ENCODE data around the gene CA6.
"Not testable (repeated sequence)": the region's sequence is repeated elsewhere in the genome, so short reads cannot be mapped to it uniquely, and the experiment has no call there.

CA6 gene

DNA sequence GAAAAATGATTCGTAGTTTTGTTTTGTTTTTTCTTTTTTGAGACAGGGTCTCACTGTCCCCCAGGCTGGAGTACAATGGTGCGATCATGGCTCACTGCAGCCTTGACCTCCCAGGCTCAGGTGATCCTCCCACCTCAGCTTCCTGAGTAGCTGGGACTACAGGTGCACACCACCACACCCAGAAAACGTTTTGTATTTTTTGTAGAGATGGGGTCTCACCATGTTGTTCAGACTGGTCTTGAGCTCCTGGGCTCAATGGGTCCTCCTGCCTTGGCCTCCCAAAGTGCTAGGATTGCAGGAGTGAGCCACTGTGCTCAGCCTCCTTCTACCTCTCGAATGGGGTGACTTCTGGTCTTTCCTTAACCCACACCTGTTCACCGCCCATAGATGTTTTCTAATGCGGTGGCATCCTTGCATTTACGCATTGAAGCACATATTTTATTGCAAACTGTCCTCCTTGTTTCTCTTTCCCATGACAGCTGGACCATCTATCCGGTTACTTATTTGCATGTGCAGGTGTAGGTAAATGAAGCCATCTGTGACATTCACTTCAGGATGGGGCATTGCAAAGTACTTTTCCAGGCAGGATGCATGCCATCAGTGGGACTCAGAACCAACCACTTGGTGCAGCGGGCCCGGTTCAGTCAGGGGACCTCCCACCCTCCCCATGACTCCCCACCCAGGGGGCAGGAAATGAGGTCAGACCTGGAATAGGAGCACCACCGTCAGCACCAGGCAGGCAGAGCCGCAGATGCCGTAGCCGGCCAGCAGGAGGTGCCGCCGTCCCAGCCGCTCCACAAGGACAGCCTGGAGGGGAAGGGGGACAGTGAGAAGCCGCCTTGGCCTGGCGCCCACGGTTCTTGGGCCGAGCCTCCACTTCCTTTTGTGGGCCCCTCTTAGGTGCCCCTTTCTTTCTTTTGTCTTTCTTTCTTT is 64.0 kb downstream of the CA6 start:
- peak; percentile 62 for DNase-seq

DNA sequence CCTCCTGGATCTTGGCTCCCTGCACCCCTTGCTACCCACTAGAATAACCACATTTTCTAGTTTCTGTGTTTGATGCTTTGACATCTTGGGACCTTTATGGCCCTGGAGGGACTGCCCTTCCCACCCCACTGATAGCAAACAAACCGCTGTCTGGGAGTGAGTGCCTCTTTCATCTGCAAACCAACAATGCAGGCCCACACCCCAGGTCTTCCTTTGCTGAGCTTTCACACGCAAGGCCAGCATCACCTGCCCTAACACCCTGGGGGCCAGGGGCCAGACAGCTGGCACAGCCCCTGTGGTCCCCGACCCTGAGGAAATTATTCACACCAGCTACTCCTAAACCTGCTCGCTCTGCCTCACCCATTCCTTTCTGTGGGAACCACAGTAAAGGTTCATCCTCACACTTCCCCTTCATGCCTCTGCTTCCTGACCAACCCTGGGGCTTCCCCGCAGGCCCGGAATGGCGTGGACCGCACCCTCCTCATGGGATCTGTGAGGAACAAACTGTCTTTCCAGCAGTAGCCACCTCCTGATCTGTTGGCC is 65.2 kb downstream of the CA6 start:
- DNase-seq, result no peak

DNA sequence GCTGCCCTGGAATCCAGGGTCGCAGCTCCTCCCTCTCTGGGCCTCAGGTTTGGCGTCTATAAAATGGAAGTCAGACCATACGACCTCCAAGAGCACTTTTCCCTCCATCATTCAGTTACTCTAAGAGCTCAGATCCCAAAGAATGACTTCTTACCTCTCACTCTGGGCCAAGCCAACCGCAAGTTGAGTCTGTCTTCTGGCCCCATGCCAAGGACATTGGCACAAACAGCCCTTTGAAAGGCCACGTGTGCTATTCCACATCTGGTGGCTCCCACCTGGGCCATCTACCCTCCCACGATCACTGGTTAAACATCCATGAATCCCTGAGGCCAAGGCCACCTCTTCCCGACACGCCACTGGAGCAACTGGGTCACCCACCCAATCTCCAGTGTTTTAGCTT is 68.2 kb downstream of the CA6 start:
- DNase-seq, result no peak

- no peak for DNase-seq
These were observed 69.1 kb downstream of the CA6 start for GRCh38 chr1:9014475-9015375.

GRCh38 chr1:9016455-9016854 is 70.8 kb downstream of the CA6 start:
- DNase-seq, result no peak

- DNase-seq, result no peak
These were observed 72.7 kb downstream of the CA6 start for GRCh38 chr1:9018333-9018732.

GRCh38 chr1:9019896-9020295 is 74.2 kb downstream of the CA6 start:
- DNase-seq, result no peak

GRCh38 chr1:9020305-9020704 is 74.6 kb downstream of the CA6 start:
- DNase-seq, result no peak

DNA sequence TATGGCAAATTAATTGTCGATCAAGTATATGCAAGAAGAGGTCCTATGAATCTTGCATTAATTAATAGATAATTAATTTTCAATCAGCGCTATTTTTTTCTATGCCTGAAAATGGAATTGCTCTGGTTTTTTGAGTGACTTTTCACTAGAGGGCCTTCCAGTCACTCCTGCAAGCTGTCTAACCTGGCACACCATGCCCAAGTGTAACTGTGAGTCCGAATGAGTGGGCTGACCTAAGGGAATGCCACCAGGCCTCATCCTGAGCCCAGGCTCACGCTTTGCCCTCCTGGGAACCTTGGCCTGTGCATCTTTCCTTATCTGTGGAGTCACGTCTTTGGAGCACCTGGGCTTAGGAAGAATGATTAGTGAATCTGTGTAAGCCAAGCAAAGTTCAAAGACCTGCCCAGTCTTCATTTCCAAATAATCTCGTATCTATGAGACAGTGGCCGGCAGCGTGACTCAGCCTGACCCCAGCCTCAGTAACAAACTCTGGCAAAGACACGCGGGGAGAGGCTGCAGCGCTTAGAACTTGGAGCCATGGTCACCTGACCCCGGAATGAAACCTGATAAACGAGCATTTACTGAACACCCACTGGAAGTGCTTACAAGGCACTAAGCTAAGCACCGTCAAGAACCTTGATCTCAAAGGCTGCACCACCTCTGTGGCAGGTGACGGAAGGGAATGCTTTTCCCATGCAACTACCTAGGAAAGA is 76.5 kb downstream of the CA6 start:
- not testable (repeated sequence) for DNase-seq

DNA sequence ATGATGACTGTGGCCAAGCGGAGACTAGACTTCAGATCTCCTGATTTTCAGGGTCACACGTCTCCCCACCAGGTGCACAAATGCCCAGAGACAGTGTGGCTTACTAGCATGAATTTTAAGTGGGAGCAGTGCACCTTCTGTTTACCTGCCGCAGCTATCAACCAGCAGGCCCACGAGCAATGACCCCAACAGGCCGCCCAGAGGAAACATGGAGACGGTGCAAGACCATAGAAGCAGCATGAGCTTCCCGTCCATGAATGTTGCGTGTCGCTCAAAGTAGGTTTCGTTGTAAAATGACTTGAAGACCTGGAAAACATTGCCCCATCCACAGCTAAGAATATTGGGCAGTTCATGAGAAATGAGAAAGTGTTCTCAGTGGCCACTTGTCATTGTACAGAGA is 77.1 kb downstream of the CA6 start:
- no peak for DNase-seq

Data from stimulated activated CD8-positive, alpha-beta memory T cell treated with anti-CD3 and anti-CD28 coated beads, Interleukin-4, amount 100 ng/mL, for 48 hours (primary cell).